HepG2 (cell line): ENCODE measurements around the gene SGMS1. TPM values are rescaled to one million over a fixed set of nuclear protein-coding genes. Genes with fewer than 3 reads are reported as not detected.

ENCODE experiments used
- CCAR2 ChIP-seq: fragments of 200-400 bp; formaldehyde crosslinking; optimal IDR thresholded peaks from 2 replicates; pipeline ENCODE3; 2018; ENCODE audit warnings: low read depth, mild to moderate bottlenecking, low read length, moderate library complexity
- CREB3 ChIP-seq: sonication (generic); formaldehyde crosslinking; IDR thresholded peaks from 2 replicates; pipeline ENCODE4 v1.5.0; 2020; ENCODE audit warnings: missing genetic modification reagents
- E2F1 ChIP-seq: sonication (generic); formaldehyde crosslinking; IDR thresholded peaks from 2 replicates; pipeline ENCODE4 v1.5.0; 2020; ENCODE audit warnings: missing genetic modification reagents
- E2F5 ChIP-seq: sonication (generic); formaldehyde crosslinking; conservative IDR thresholded peaks from 2 replicates; pipeline ENCODE4 v1.4.0; 2020; ENCODE audit warnings: missing genetic modification reagents
- EED ChIP-seq: sonication (generic); formaldehyde crosslinking; IDR thresholded peaks from 2 replicates; pipeline ENCODE4 v1.5.0; 2020; ENCODE audit warnings: mild to moderate bottlenecking, missing genetic modification reagents
- GATAD1 ChIP-seq: IDR thresholded peaks from 2 replicates; pipeline ENCODE4 v1.6.1; 2016; ENCODE audit warnings: missing genetic modification reagents, missing compliant biosample characterization
- KLF11 ChIP-seq: IDR thresholded peaks from 2 replicates; pipeline ENCODE4 v1.6.1; 2016; ENCODE audit warnings: missing compliant biosample characterization
- KLF6 ChIP-seq: IDR thresholded peaks from 2 replicates; pipeline ENCODE4 v1.8.0; 2016; ENCODE audit warnings: missing biosample characterization, missing genetic modification reagents
- PITX1 ChIP-seq: sonication (generic); formaldehyde crosslinking; IDR thresholded peaks from 2 replicates; pipeline ENCODE4 v1.5.1; 2020; ENCODE audit warnings: mild to moderate bottlenecking, missing genetic modification reagents
- STAG1 ChIP-seq: sonication (generic); formaldehyde crosslinking; IDR thresholded peaks from 2 replicates; pipeline ENCODE4 v1.4.0; 2020; ENCODE audit warnings: missing genetic modification reagents
- TEF ChIP-seq: sonication (generic); formaldehyde crosslinking; IDR thresholded peaks from 2 replicates; pipeline ENCODE4 v1.5.0; 2020; ENCODE audit warnings: missing genetic modification reagents
- TFAP4 ChIP-seq: sonication (generic); IDR thresholded peaks from 2 replicates; pipeline ENCODE4 v1.6.1; 2016; ENCODE audit warnings: low read depth, borderline replicate concordance
- THAP8 ChIP-seq: sonication (generic); formaldehyde crosslinking; IDR thresholded peaks from 2 replicates; pipeline ENCODE4 v1.5.1; 2020; ENCODE audit warnings: missing genetic modification reagents, mild to moderate bottlenecking, borderline replicate concordance
- TOE1 ChIP-seq: sonication (generic); formaldehyde crosslinking; IDR thresholded peaks from 2 replicates; pipeline ENCODE4 v1.4.0; 2020; ENCODE audit warnings: mild to moderate bottlenecking, missing genetic modification reagents
- TSC22D2 ChIP-seq: sonication (generic); formaldehyde crosslinking; IDR thresholded peaks from 2 replicates; pipeline ENCODE4 v1.5.1; 2020; ENCODE audit warnings: missing genetic modification reagents, mild to moderate bottlenecking, borderline replicate concordance
- ZFAT ChIP-seq: sonication (generic); formaldehyde crosslinking; conservative IDR thresholded peaks from 2 replicates; pipeline ENCODE4 v1.8.1; 2023; ENCODE audit warnings: missing genetic modification reagents, inconsistent platforms
- ZNF337 ChIP-seq: sonication (generic); formaldehyde crosslinking; IDR thresholded peaks from 2 replicates; pipeline ENCODE4 v1.5.1; 2020; ENCODE audit warnings: missing genetic modification reagents, low read depth, mild to moderate bottlenecking, borderline replicate concordance
- ZNF382 ChIP-seq: sonication (generic); formaldehyde crosslinking; IDR thresholded peaks from 2 replicates; pipeline ENCODE4 v1.5.0; 2020; ENCODE audit warnings: missing genetic modification reagents, mild to moderate bottlenecking, borderline replicate concordance
- ZNF513 ChIP-seq: sonication (generic); formaldehyde crosslinking; conservative IDR thresholded peaks from 2 replicates; pipeline ENCODE4 v1.5.0; 2020; ENCODE audit warnings: missing genetic modification reagents
- ZNF629 ChIP-seq: sonication (generic); formaldehyde crosslinking; conservative IDR thresholded peaks from 2 replicates; pipeline ENCODE4 v1.5.0; 2020; ENCODE audit warnings: missing genetic modification reagents
- ZNF660 ChIP-seq: sonication (generic); formaldehyde crosslinking; IDR thresholded peaks from 2 replicates; pipeline ENCODE4 v1.5.1; 2020; ENCODE audit warnings: mild to moderate bottlenecking, low read depth, missing genetic modification reagents, borderline replicate concordance
- ZNF781 ChIP-seq: sonication (generic); formaldehyde crosslinking; IDR thresholded peaks from 2 replicates; pipeline ENCODE4 v1.5.1; 2020; ENCODE audit warnings: borderline replicate concordance, mild to moderate bottlenecking, missing genetic modification reagents; ENCODE audit errors: not compliant biosample characterization
- ZNF790 ChIP-seq: sonication (generic); formaldehyde crosslinking; IDR thresholded peaks from 2 replicates; pipeline ENCODE4 v1.8.0; 2022; ENCODE audit warnings: missing genetic modification reagents, mild to moderate bottlenecking, borderline replicate concordance
- polyA plus RNA-seq, 8 experiments: library from polyadenylated mRNA; depleted of rRNA in 3 of 8; stranded (reverse) in 7 of 8; unstranded in 1 of 8; fragments of >200 nt; fragmentation: Illumina TruSeq in 4 of 8; extraction: Trizol in 4 of 8; gene quantifications; 2 replicates each; pipeline versions ENCODE4 v1.2.1 to v1.2.3, GENCODE V29; 2011 to 2016; ENCODE audit warnings: low read depth in 4 of 8, missing spikeins in 1 of 8, mixed read lengths in 1 of 8; ENCODE audit not compliant: insufficient read depth in 1 of 8
- total RNA-seq, 5 experiments: library from RNA; depleted of rRNA; stranded (reverse); fragments of >200 nt; fragmentation: Illumina TruSeq; extraction: Trizol; gene quantifications; 2 replicates each; pipeline ENCODE4 v1.2.3, GENCODE V29; 2016; ENCODE audit warnings: low read depth in 1 of 5

SGMS1 gene
- total and polyA plus RNA-seq, 2 of the 13 experiments (the other 11 are each of a cell fraction or from before 2014, with no cell fraction given), result 6.5 to 15.1 TPM

- TF ChIP-seq THAP8 (CRISPR knock-in tag) (no peak), TOE1 (CRISPR knock-in tag) (0 out of 2 replicates have a peak, but pooled peaks have one; percentile 49), E2F5 (CRISPR knock-in tag) (0 out of 2 replicates have a peak, but pooled peaks have one; percentile 4), CCAR2 (no peak), KLF6 (CRISPR knock-in tag) (no peak; the same call in 1 of the 2 replicates), TSC22D2 (CRISPR knock-in tag) (0 out of 2 replicates have a peak, but pooled peaks have one; percentile 19), ZNF781 (CRISPR knock-in tag) (no peak), TFAP4 (0 out of 2 replicates have a peak, but pooled peaks have one; percentile 19), ZNF513 (CRISPR knock-in tag) (no peak), CREB3 (peak; percentile 80), ZNF629 (0 out of 2 replicates have a peak, but pooled peaks have one; percentile 14), ZNF382 (no peak), ZFAT (CRISPR knock-in tag) (no peak), KLF11 (CRISPR knock-in tag) (peak; percentile 23; the same call in 1 of the 2 replicates), ZNF660 (CRISPR knock-in tag) (no peak), ZNF337 (CRISPR knock-in tag) (no peak), PITX1 (CRISPR knock-in tag) (no peak; the same call in 1 of the 2 replicates), ZNF790 (CRISPR knock-in tag) (0 out of 2 replicates have a peak, but pooled peaks have one; percentile 79), E2F1 (peak; percentile 77), STAG1 (CRISPR knock-in tag) (peak; percentile 52), EED (CRISPR knock-in tag) (no peak), GATAD1 (CRISPR knock-in tag) (peak; percentile 46; the same call in 1 of the 2 replicates), TEF (CRISPR knock-in tag) (no peak)
Observed at GRCh38 chr10:50624866-50625501, 1.2 kb upstream of the SGMS1 start (continued).
